D721Med (cell line): ENCODE data around the gene GPHN.
"Not testable (repeated sequence)": the region's sequence is repeated elsewhere in the genome, so short reads cannot be mapped to it uniquely, and the experiment has no call there.

ENCODE experiments used
- DNase-seq: peaks from one replicate; pipeline ENCODE4 v3.0.0; 2011; ENCODE audit warnings: low spot score; ENCODE audit not compliant: insufficient read length
- FAIRE-seq: peaks from 2 replicates; lab custom pipeline; 2011; peaks lifted over from hg19 to GRCh38; lab: Jason Lieb, UNC
- CTCF ChIP-seq: IDR thresholded peaks from 2 replicates; pipeline ENCODE4 v1.5.1; 2012; ENCODE audit warnings: mild to moderate bottlenecking, control low read depth; ENCODE audit not compliant: insufficient read depth; ENCODE audit errors: missing control alignments

Gene GPHN

GRCh38 chr14:66501592-66501991 is 6.4 kb upstream of the GPHN start:
- DNase-seq (no peak), FAIRE-seq (no peak)
- TF ChIP-seq CTCF, result no peak

GRCh38 chr14:66502836-66503235 is 5.1 kb upstream of the GPHN start:
- not testable (repeated sequence) for FAIRE-seq, DNase-seq

- FAIRE-seq, result no peak
- TF ChIP-seq CTCF, result no peak
- DNase-seq, result no peak
These were observed 4.4 kb upstream of the GPHN start for GRCh38 chr14:66503532-66503931.

GRCh38 chr14:66507181-66507721 is 696 bp upstream of the GPHN start:
- no peak for TF ChIP-seq CTCF
- FAIRE-seq (no peak), DNase-seq (no peak)

GRCh38 chr14:66508547-66508845 is 549 bp downstream of the GPHN start:
- FAIRE-seq, result no peak
- no peak for TF ChIP-seq CTCF
- DNase-seq, result no peak

- FAIRE-seq (no peak), DNase-seq (no peak)
- no peak for TF ChIP-seq CTCF
These were observed 1.1 kb downstream of the GPHN start for GRCh38 chr14:66508846-66509621.

- DNase-seq (no peak), FAIRE-seq (no peak)
- TF ChIP-seq CTCF, result no peak
These were observed 1.9 kb downstream of the GPHN start for GRCh38 chr14:66509874-66510273.
